Endothelial cell of umbilical vein (primary cell): ENCODE measurements around the gene BTNL9. TPM values are rescaled to one million over a fixed set of nuclear protein-coding genes. Genes with fewer than 3 reads are reported as not detected.

ENCODE experiments used
- BruUV-seq: library from RNA; stranded (reverse); fragments of 400-500 nt; replicated peaks from 2 replicates; lab custom pipeline; 2021; lab: Mats Ljungman, UMichigan
- CTCF ChIA-PET: fragments of 300-600, 350-600 bp; sonication (Branson Sonifier 250); formaldehyde crosslinking; loops from one replicate; lab custom pipeline; 2021; ENCODE audit warnings: antibody characterized with exemption, inconsistent platforms; lab: Charles Lee
- POLR2A ChIA-PET: fragments of 300-600, 350-600 bp; sonication (Branson Sonifier 250); formaldehyde crosslinking; loops from one replicate; lab custom pipeline; 2021; ENCODE audit warnings: antibody characterized with exemption, inconsistent platforms; lab: Charles Lee
- DNase-seq: peaks from one replicate; pipeline ENCODE4 v3.0.0-alpha.2; 2011; ENCODE audit warnings: low read depth, low spot score
- FAIRE-seq: peaks from 2 replicates; lab custom pipeline; 2011; peaks lifted over from hg19 to GRCh38; lab: Jason Lieb, UNC
- H2AFZ ChIP-seq: 2 replicates; pipeline ENCODE4 v1.6.0; 2012; ENCODE audit warnings: low read depth, low read length, control low read depth, inconsistent platforms
- H3K27ac ChIP-seq: 2 replicates; pipeline ENCODE4 v1.5.1; 2011; ENCODE audit warnings: low read depth, mild to moderate bottlenecking, control low read depth, low read length, moderate library complexity; ENCODE audit not compliant: insufficient read depth
- H3K27me3 ChIP-seq, 2 experiments: 2 replicates each; pipeline versions ENCODE4 v1.6.0 to v1.6.1; 2011; ENCODE audit warnings: low read length in 2 of 2, mixed read lengths in 1 of 2; ENCODE audit not compliant: control insufficient read depth in 2 of 2, insufficient read depth in 2 of 2
- H3K36me3 ChIP-seq, 2 experiments: 2 replicates in 1 of 2; 3 replicates in 1 of 2; pipeline ENCODE4 v1.5.1; 2011; ENCODE audit warnings: low read length in 2 of 2, mild to moderate bottlenecking in 1 of 2, moderate library complexity in 1 of 2; ENCODE audit not compliant: control insufficient read depth in 2 of 2, insufficient read depth in 2 of 2; ENCODE audit errors: extremely low read depth in 1 of 2
- H3K4me1 ChIP-seq: 3 replicates; pipeline ENCODE4 v1.5.1; 2011; ENCODE audit warnings: mild to moderate bottlenecking, low read length; ENCODE audit not compliant: control insufficient read depth, insufficient read depth; ENCODE audit errors: extremely low read depth
- H3K4me2 ChIP-seq: 2 replicates; pipeline ENCODE4 v1.6.1; 2011; ENCODE audit warnings: low read length, control low read depth, mixed read lengths; ENCODE audit not compliant: insufficient read depth
- H3K4me3 ChIP-seq, 3 experiments: fragments of 200-600 bp in 1 of 3; sonication (generic), shearing (Covaris generic) in 1 of 3; replicated peaks in 1 of 3; 2 replicates each; pipeline ENCODE4 v1.5.1; 2011 to 2016; ENCODE audit warnings: control low read depth in 3 of 3, low read length in 3 of 3, mild to moderate bottlenecking in 2 of 3, inconsistent platforms in 1 of 3, low read depth in 1 of 3, moderate library complexity in 1 of 3; ENCODE audit not compliant: insufficient read depth in 1 of 3
- H3K79me2 ChIP-seq: 2 replicates; pipeline ENCODE4 v1.6.0; 2012; ENCODE audit warnings: low read length, inconsistent platforms; ENCODE audit not compliant: control insufficient read depth, insufficient read depth
- H3K9ac ChIP-seq: replicated peaks from 2 replicates; pipeline ENCODE3; 2011; ENCODE audit warnings: low read length, control low read depth; ENCODE audit not compliant: insufficient read depth; ENCODE audit errors: extremely low read depth
- H3K9me1 ChIP-seq: replicated peaks from 3 replicates; pipeline ENCODE4 v1.6.0; 2011; ENCODE audit warnings: mild to moderate bottlenecking, low read length; ENCODE audit not compliant: control insufficient read depth, insufficient read depth; ENCODE audit errors: extremely low read depth
- H3K9me3 ChIP-seq: replicated peaks from 2 replicates; pipeline ENCODE4 v1.5.1; 2012; ENCODE audit warnings: low read length, inconsistent platforms; ENCODE audit not compliant: control insufficient read depth, insufficient read depth
- H4K20me1 ChIP-seq: replicated peaks from 2 replicates; pipeline ENCODE3; 2011; ENCODE audit warnings: mild to moderate bottlenecking, low read length; ENCODE audit not compliant: control insufficient read depth, insufficient read depth; ENCODE audit errors: extremely low read depth
- EZH2 ChIP-seq: IDR thresholded peaks from 2 replicates; pipeline ENCODE4 v1.6.1; 2012; ENCODE audit warnings: borderline replicate concordance, low read depth, mild to moderate bottlenecking, moderate library complexity, low read length, inconsistent platforms; ENCODE audit not compliant: severe bottlenecking
- FOS ChIP-seq: IDR thresholded peaks from 2 replicates; pipeline ENCODE4 v1.6.1; 2011; ENCODE audit warnings: mild to moderate bottlenecking, low read length, moderate library complexity, borderline replicate concordance; ENCODE audit not compliant: insufficient read depth
- GATA2 ChIP-seq: IDR thresholded peaks from 2 replicates; pipeline ENCODE4 v1.7.0; 2011; ENCODE audit warnings: low read depth, mild to moderate bottlenecking, moderate library complexity, mixed read lengths, low read length; ENCODE audit not compliant: insufficient read length, insufficient read depth
- JUN ChIP-seq: IDR thresholded peaks from 2 replicates; pipeline ENCODE4 v1.6.1; 2011; ENCODE audit warnings: borderline replicate concordance, low read depth; ENCODE audit not compliant: insufficient read length, insufficient read depth
- MYC ChIP-seq: IDR thresholded peaks from one replicate; pipeline ENCODE4 v1.6.1; 2011; ENCODE audit warnings: mild to moderate bottlenecking, low read depth, low read length
- POLR2A ChIP-seq: IDR thresholded peaks from 2 replicates; pipeline ENCODE4 v1.6.1; 2012; ENCODE audit warnings: low read depth, mild to moderate bottlenecking, control low read depth, low read length
- POLR2AphosphoS5 ChIP-seq: IDR thresholded peaks from 2 replicates; pipeline ENCODE4 v1.6.1; 2012; ENCODE audit warnings: low read depth, mild to moderate bottlenecking, control low read depth, low read length, moderate library complexity; ENCODE audit not compliant: insufficient read depth
- dilution Hi-C: fragments of 300-500 bp; cut with MboI; formaldehyde crosslinking; loops from one replicate; pipeline ENCODE4 v1.15.0; 2019; ENCODE audit warnings: low sequenced_read_pairs; ENCODE audit not compliant: extremely low pct_ligation_motif_present
- intact Hi-C: fragments of 100-400 bp; cut with micrococcal nuclease; formaldehyde crosslinking; loops from one replicate; pipeline ENCODE4 v1.10.0; 2022
- polyA plus RNA-seq, 4 experiments: library from polyadenylated mRNA; depleted of rRNA in 3 of 4; stranded (reverse) in 3 of 4; unstranded in 1 of 4; fragments of >200 nt; gene quantifications; 2 replicates each; pipeline versions ENCODE4 v1.2.1 to v1.2.3, GENCODE V29; 2011 to 2012; ENCODE audit warnings: missing spikeins in 1 of 4
- total RNA-seq: library from RNA; stranded (reverse); gene quantifications from 2 replicates; pipeline ENCODE4 v1.2.3, GENCODE V29; 2021
- TF ChIP-seq, protein P1 (sequence below): IDR thresholded peaks from 2 replicates; pipeline ENCODE4 v1.6.1; 2011; ENCODE audit not compliant: insufficient read depth, insufficient read length
- TF ChIP-seq, protein P2 (sequence below), 2 donors: IDR thresholded peaks; 1 replicate in 1 of 2; 2 replicates in 1 of 2; pipeline ENCODE4 v1.5.1; 2011; ENCODE audit warnings: low read length in 2 of 2, mild to moderate bottlenecking in 2 of 2, moderate library complexity in 2 of 2, control low read depth in 1 of 2, inconsistent platforms in 1 of 2, low read depth in 1 of 2; ENCODE audit not compliant: insufficient read depth in 1 of 2; ENCODE audit errors: extremely low read depth in 1 of 2

Gene BTNL9
- total and polyA plus RNA-seq, 2 donors (not counting 3 experiments of a cell fraction or from before 2014, with no cell fraction given), result 0.13 to 0.33 TPM

DNA sequence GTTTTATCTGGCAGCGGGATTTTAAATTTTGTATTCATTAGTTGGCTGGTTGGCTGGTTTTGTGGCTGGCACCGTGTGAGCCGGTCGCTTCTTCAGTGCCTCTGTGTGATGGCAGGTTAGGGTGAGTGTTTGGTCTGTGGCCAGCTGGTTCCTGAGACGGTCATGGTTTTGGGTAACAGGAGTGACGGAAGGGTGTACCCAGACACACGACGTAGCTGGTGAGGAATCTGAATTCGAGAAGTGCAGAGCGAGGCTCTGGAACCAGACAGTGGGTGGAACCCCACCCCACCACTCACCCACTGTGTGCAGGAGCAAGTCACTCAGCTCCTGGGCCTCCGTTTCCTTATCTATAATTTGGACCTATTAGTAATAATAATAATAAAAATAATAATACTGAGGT is 2.7 kb downstream of the BTNL9 start:
- intact Hi-C loops, result no loop called here
- DNase-seq, result no peak
- no peak for FAIRE-seq

GRCh38 chr5:181043285-181044092 is 3.4 kb downstream of the BTNL9 start:
- no peak overlapping the region for H3K4me2 ChIP-seq
- H3K4me1 ChIP-seq, result no peaks in the 10 kb centered on the region
- no peak for FAIRE-seq
- no peak for DNase-seq
- TF ChIP-seq POLR2AphosphoS5 (no peak), POLR2A (no peak), FOS (no peak), EZH2 (no peak), GATA2 (no peak), MYC (no peak), JUN (no peak)
- TF ChIP-seq, protein P1, sequence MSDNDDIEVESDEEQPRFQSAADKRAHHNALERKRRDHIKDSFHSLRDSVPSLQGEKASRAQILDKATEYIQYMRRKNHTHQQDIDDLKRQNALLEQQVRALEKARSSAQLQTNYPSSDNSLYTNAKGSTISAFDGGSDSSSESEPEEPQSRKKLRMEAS, result no peak
- TF ChIP-seq, protein P2, sequence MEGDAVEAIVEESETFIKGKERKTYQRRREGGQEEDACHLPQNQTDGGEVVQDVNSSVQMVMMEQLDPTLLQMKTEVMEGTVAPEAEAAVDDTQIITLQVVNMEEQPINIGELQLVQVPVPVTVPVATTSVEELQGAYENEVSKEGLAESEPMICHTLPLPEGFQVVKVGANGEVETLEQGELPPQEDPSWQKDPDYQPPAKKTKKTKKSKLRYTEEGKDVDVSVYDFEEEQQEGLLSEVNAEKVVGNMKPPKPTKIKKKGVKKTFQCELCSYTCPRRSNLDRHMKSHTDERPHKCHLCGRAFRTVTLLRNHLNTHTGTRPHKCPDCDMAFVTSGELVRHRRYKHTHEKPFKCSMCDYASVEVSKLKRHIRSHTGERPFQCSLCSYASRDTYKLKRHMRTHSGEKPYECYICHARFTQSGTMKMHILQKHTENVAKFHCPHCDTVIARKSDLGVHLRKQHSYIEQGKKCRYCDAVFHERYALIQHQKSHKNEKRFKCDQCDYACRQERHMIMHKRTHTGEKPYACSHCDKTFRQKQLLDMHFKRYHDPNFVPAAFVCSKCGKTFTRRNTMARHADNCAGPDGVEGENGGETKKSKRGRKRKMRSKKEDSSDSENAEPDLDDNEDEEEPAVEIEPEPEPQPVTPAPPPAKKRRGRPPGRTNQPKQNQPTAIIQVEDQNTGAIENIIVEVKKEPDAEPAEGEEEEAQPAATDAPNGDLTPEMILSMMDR (IDR thresholded peaks at IDR 0.05; ENCODE audit: extremely low read depth in 1 of 2, insufficient read depth in 1 of 2, low read depth in 1 of 2, low read length in 2 of 2), result no peak
- H2AFZ ChIP-seq, result no peak overlapping the region
- no peaks in the 10 kb centered on the region for H3K79me2 ChIP-seq
- dilution Hi-C loops, result no loop called here
- H3K9me1 ChIP-seq, result no peaks in the 10 kb centered on the region
- intact Hi-C loops, result no loop called here
- no peak overlapping the region for H3K4me3 ChIP-seq
- no peaks in the 10 kb centered on the region for H3K27me3 ChIP-seq
- no peaks in the 10 kb centered on the region for H3K36me3 ChIP-seq
- ChIA-PET CTCF (no interaction called here), POLR2A (no interaction called here)
- BruUV-seq, result no TSS peak
- no peaks in the 10 kb centered on the region for H3K9me3 ChIP-seq
- no peak overlapping the region for H3K27ac ChIP-seq
- H4K20me1 ChIP-seq, result no peaks in the 10 kb centered on the region
- no peak overlapping the region for H3K9ac ChIP-seq

More for the DNA sequence above, 2.7 kb downstream of the BTNL9 start:
- no peaks in the 10 kb centered on the region for H3K9me1 ChIP-seq
- H3K4me3 ChIP-seq, result no peak overlapping the region
- H3K4me1 ChIP-seq, result no peaks in the 10 kb centered on the region
- BruUV-seq, result no TSS peak
- H3K79me2 ChIP-seq, result no peaks in the 10 kb centered on the region
- dilution Hi-C loops, result no loop called here
- no peak for TF ChIP-seq POLR2AphosphoS5
- TF ChIP-seq, protein P2 (IDR thresholded peaks at IDR 0.05; ENCODE audit: extremely low read depth in 1 of 2, insufficient read depth in 1 of 2, low read depth in 1 of 2, low read length in 2 of 2), result no peak
- no peak for TF ChIP-seq FOS
- TF ChIP-seq EZH2, result no peak
- H3K36me3 ChIP-seq, result no peaks in the 10 kb centered on the region
- no peaks in the 10 kb centered on the region for H3K9me3 ChIP-seq
- H3K4me2 ChIP-seq, result no peak overlapping the region
- no peak overlapping the region for H3K27ac ChIP-seq
- POLR2A ChIA-PET, result no interaction called here
- CTCF ChIA-PET, result no interaction called here
- H2AFZ ChIP-seq, result no peak overlapping the region
- H3K9ac ChIP-seq, result no peak overlapping the region
- no peaks in the 10 kb centered on the region for H4K20me1 ChIP-seq
- H3K27me3 ChIP-seq, result no peaks in the 10 kb centered on the region
